ENCODE data around the gene RGSL1.

The RGSL1 gene

GRCh38 chr1:182567629-182568028, 117.7 kb downstream of the RGSL1 start:
- Histone ChIP-seq H3K4me1 (ENCODE audit: control insufficient read depth, insufficient read depth, low read length) (no peaks in the 10 kb centered on the region), H3K27ac (ENCODE audit: low read depth, low read length) (no peak overlapping the region), H3K27me3 (ENCODE audit: control insufficient read depth, insufficient read depth, low read length) (no peaks in the 10 kb centered on the region), H3K9ac (ENCODE audit: low read length) (no peak overlapping the region), H3K4me3 (ENCODE audit: low read depth, low read length) (no peak overlapping the region), H3K9me3 (ENCODE audit: control insufficient read depth, insufficient read depth, low read depth, low read length) (peaks cover 5% of the 10 kb centered on the region; the same call in 1 of the 2 replicates), H3K36me3 (ENCODE audit: control insufficient read depth, insufficient read depth, low read length) (no peaks in the 10 kb centered on the region)

- Histone ChIP-seq H3K9me3 (ENCODE audit: control insufficient read depth, insufficient read depth, low read depth, low read length) (peaks cover 5% of the 10 kb centered on the region; the same call in 1 of the 2 replicates), H3K27me3 (ENCODE audit: control insufficient read depth, insufficient read depth, low read length) (no peaks in the 10 kb centered on the region), H3K4me1 (ENCODE audit: control insufficient read depth, insufficient read depth, low read length) (no peaks in the 10 kb centered on the region), H3K27ac (ENCODE audit: low read depth, low read length) (no peak overlapping the region), H3K36me3 (ENCODE audit: control insufficient read depth, insufficient read depth, low read length) (no peaks in the 10 kb centered on the region), H3K9ac (ENCODE audit: low read length) (no peak overlapping the region), H3K4me3 (ENCODE audit: low read depth, low read length) (no peak overlapping the region)
Measured at GRCh38 chr1:182568647-182569284, 118.8 kb downstream of the RGSL1 start.

GRCh38 chr1:182569939-182570610, 120.1 kb downstream of the RGSL1 start:
- Histone ChIP-seq H3K9me3 (ENCODE audit: control insufficient read depth, insufficient read depth, low read depth, low read length) (peaks cover 5% of the 10 kb centered on the region; the same call in 1 of the 2 replicates), H3K27ac (ENCODE audit: low read depth, low read length) (no peak overlapping the region), H3K4me1 (ENCODE audit: control insufficient read depth, insufficient read depth, low read length) (no peaks in the 10 kb centered on the region), H3K36me3 (ENCODE audit: control insufficient read depth, insufficient read depth, low read length) (no peaks in the 10 kb centered on the region), H3K27me3 (ENCODE audit: control insufficient read depth, insufficient read depth, low read length) (no peaks in the 10 kb centered on the region), H3K4me3 (ENCODE audit: low read depth, low read length) (no peak overlapping the region), H3K9ac (ENCODE audit: low read length) (no peak overlapping the region)

DNA sequence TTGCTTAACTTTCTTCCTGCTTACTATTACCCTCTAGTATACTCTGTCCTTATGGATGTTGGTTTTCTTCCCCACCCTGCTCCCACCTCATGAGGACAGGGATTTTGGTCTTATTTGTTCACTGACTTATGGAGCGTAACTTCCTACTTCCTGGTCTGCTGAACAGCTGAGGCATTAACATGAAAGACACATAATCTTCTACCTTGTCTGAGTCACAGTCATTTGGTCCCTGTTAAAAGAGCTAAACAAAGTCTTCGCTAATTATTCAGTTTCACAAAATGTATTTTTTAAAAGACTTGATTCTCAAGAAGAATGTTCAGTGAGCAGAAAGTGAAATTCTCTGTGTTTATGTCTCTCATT, 120.6 kb downstream of the RGSL1 start:
- H3K9ac ChIP-seq (ENCODE audit: low read length): no peak overlapping the region
- H3K27ac ChIP-seq (ENCODE audit: low read depth, low read length): no peak overlapping the region
- peaks cover 5% of the 10 kb centered on the region; the same call in 1 of the 2 replicates for H3K9me3 ChIP-seq (ENCODE audit: control insufficient read depth, insufficient read depth, low read depth, low read length)
- no peaks in the 10 kb centered on the region for H3K27me3 ChIP-seq (ENCODE audit: control insufficient read depth, insufficient read depth, low read length)
- H3K4me1 ChIP-seq (ENCODE audit: control insufficient read depth, insufficient read depth, low read length): no peaks in the 10 kb centered on the region
- H3K4me3 ChIP-seq (ENCODE audit: low read depth, low read length): no peak overlapping the region
- H3K36me3 ChIP-seq (ENCODE audit: control insufficient read depth, insufficient read depth, low read length): no peaks in the 10 kb centered on the region

DNA sequence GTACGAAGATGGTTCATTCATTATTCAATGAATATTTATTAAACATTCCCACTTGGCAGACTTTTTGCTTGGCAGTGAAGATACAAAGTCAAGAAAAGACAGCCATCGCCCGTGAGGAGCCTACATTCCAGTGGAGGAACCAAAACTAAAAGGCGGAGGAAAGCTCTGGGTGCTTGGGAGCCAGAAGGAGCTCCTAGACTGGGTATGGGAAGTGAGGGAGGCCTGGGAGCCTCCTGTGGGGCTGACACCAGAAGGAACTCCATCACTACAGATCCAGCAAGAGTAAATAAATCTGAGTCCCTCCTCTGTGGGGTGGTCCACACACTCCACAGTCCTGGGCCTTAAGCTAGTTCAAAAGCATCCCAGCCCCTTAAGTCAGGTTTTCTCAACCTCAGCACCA, 124.2 kb downstream of the RGSL1 start:
- H3K4me3 ChIP-seq (ENCODE audit: low read depth, low read length): no peak overlapping the region
- H3K9ac ChIP-seq (ENCODE audit: low read length): no peak overlapping the region
- no peaks in the 10 kb centered on the region for H3K4me1 ChIP-seq (ENCODE audit: control insufficient read depth, insufficient read depth, low read length)
- no peak overlapping the region for H3K27ac ChIP-seq (ENCODE audit: low read depth, low read length)
- no peaks in the 10 kb centered on the region for H3K36me3 ChIP-seq (ENCODE audit: control insufficient read depth, insufficient read depth, low read length)
- no peaks in the 10 kb centered on the region for H3K27me3 ChIP-seq (ENCODE audit: control insufficient read depth, insufficient read depth, low read length)
- peaks cover 5% of the 10 kb centered on the region; the same call in 1 of the 2 replicates for H3K9me3 ChIP-seq (ENCODE audit: control insufficient read depth, insufficient read depth, low read depth, low read length)

DNA sequence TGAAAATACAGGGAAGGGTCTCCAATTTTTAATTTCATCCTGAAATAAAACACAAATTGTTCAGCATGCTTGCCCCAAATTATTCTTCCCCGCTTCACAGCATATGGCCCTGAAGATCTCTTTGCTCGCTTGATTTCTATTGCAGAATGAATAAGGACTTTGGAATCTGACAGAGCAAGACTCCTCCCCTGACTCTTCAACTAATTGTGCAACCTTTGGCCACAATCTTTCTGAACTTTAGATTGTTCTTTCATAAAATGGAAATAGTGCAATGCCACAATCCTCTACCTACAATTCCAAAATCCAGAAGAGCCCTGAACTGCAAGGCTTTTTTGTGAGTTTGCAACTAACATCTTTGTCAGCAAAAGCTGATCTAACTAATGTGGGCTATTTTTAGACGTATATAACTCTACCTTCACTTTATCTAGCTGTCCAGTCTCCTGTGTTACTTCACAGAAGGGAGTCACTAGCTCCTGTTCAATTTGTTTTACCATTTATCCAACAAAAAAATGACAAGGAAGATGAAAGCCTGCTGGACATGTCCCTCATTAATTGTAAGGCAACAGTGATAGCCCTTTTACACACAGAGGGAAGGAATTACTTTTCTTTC, 125.7 kb downstream of the RGSL1 start:
- Histone ChIP-seq H3K27me3 (ENCODE audit: control insufficient read depth, insufficient read depth, low read length) (no peaks in the 10 kb centered on the region), H3K4me1 (ENCODE audit: control insufficient read depth, insufficient read depth, low read length) (no peaks in the 10 kb centered on the region), H3K36me3 (ENCODE audit: control insufficient read depth, insufficient read depth, low read length) (no peaks in the 10 kb centered on the region), H3K9me3 (ENCODE audit: control insufficient read depth, insufficient read depth, low read depth, low read length) (peaks cover 5% of the 10 kb centered on the region; the same call in 1 of the 2 replicates), H3K27ac (ENCODE audit: low read depth, low read length) (no peak overlapping the region), H3K9ac (ENCODE audit: low read length) (no peak overlapping the region), H3K4me3 (ENCODE audit: low read depth, low read length) (no peak overlapping the region)

DNA sequence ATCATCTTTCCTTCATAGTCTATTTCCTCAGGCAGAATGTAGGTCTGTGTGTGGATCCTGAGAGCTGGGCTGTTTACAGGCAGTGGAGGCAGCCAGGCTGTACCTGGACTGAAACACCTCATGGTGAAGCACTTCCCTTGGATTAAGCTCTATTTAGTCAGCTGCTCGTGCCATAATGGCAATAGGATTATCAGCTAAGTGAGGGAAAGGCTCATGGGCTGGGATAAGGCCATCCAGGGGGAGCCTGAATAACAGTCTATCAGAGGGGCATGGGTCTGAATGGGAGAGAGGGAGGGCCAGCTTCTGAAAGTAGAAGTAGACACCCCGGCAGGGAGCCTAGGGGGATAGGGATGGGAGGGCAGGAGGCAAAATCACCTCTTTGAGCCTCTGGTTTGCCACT, 130.8 kb downstream of the RGSL1 start:
- Histone ChIP-seq H3K27me3 (ENCODE audit: control insufficient read depth, insufficient read depth, low read length) (no peaks in the 10 kb centered on the region), H3K4me1 (ENCODE audit: control insufficient read depth, insufficient read depth, low read length) (no peaks in the 10 kb centered on the region), H3K27ac (ENCODE audit: low read depth, low read length) (no peak overlapping the region), H3K4me3 (ENCODE audit: low read depth, low read length) (no peak overlapping the region), H3K36me3 (ENCODE audit: control insufficient read depth, insufficient read depth, low read length) (no peaks in the 10 kb centered on the region), H3K9me3 (ENCODE audit: control insufficient read depth, insufficient read depth, low read depth, low read length) (no peaks in the 10 kb centered on the region), H3K9ac (ENCODE audit: low read length) (no peak overlapping the region)

DNA sequence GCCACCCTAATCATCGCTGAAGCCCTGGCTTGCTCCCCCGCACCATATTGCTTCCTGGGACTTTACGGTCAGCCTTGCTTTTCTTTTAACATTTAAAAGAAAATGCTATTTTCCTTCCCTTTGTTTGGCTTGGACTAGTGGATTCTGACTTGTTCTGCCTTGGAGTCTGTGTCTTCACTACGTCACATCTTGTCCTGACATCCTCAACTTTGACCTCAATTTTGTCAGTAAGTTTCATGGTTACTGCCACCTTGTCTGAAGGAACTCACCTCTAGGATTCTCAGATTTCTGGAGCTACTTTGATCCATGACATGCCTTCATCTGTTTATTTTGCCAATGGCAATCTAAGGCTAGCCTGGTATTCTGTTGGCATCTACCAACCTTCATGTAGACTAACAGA, 134.8 kb downstream of the RGSL1 start:
- H3K27ac ChIP-seq (ENCODE audit: low read depth, low read length): no peak overlapping the region
- no peaks in the 10 kb centered on the region for H3K27me3 ChIP-seq (ENCODE audit: control insufficient read depth, insufficient read depth, low read length)
- no peak overlapping the region for H3K4me3 ChIP-seq (ENCODE audit: low read depth, low read length)
- no peaks in the 10 kb centered on the region for H3K36me3 ChIP-seq (ENCODE audit: control insufficient read depth, insufficient read depth, low read length)
- H3K4me1 ChIP-seq (ENCODE audit: control insufficient read depth, insufficient read depth, low read length): peaks cover 13% of the 10 kb centered on the region
- H3K9me3 ChIP-seq (ENCODE audit: control insufficient read depth, insufficient read depth, low read depth, low read length): peaks cover 8% of the 10 kb centered on the region; the same call in 1 of the 2 replicates
- H3K9ac ChIP-seq (ENCODE audit: low read length): no peak overlapping the region

GRCh38 chr1:182586380-182586779, 136.4 kb downstream of the RGSL1 start:
- peaks cover 13% of the 10 kb centered on the region for H3K4me1 ChIP-seq (ENCODE audit: control insufficient read depth, insufficient read depth, low read length)
- H3K27ac ChIP-seq (ENCODE audit: low read depth, low read length): no peak overlapping the region
- H3K4me3 ChIP-seq (ENCODE audit: low read depth, low read length): no peak overlapping the region

DNA sequence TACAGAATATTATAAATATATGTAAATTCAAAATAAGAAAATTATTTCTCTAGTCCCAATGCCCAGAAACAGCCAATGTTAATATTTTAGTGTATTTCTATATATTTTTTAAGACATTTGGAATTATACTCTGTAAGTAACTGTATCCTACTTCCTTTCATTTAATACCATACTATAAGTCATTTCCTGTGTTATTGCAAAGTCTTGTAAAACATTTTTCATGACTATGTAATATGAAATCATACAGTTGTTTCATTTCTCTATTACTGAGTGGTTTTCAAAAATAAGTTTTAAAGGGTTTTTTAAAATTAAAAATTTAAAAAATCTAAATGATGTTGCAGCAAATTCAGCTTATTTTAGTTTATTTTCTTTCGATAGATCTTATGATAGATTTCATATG, 137.1 kb downstream of the RGSL1 start:
- Histone ChIP-seq H3K9me3 (ENCODE audit: control insufficient read depth, insufficient read depth, low read depth, low read length) (peaks cover 8% of the 10 kb centered on the region; the same call in 1 of the 2 replicates), H3K9ac (ENCODE audit: low read length) (no peak overlapping the region), H3K27ac (ENCODE audit: low read depth, low read length) (no peak overlapping the region), H3K36me3 (ENCODE audit: control insufficient read depth, insufficient read depth, low read length) (no peaks in the 10 kb centered on the region), H3K27me3 (ENCODE audit: control insufficient read depth, insufficient read depth, low read length) (no peaks in the 10 kb centered on the region), H3K4me3 (ENCODE audit: low read depth, low read length) (no peak overlapping the region), H3K4me1 (ENCODE audit: control insufficient read depth, insufficient read depth, low read length) (peaks cover 13% of the 10 kb centered on the region)

More at GRCh38 chr1:182586380-182586779, 136.4 kb downstream of the RGSL1 start:
- H3K9ac ChIP-seq (ENCODE audit: low read length): no peak overlapping the region
- H3K36me3 ChIP-seq (ENCODE audit: control insufficient read depth, insufficient read depth, low read length): no peaks in the 10 kb centered on the region
- peaks cover 8% of the 10 kb centered on the region; the same call in 1 of the 2 replicates for H3K9me3 ChIP-seq (ENCODE audit: control insufficient read depth, insufficient read depth, low read depth, low read length)
- no peaks in the 10 kb centered on the region for H3K27me3 ChIP-seq (ENCODE audit: control insufficient read depth, insufficient read depth, low read length)
